ENCODE data around the gene GLS.

The GLS gene

DNA sequence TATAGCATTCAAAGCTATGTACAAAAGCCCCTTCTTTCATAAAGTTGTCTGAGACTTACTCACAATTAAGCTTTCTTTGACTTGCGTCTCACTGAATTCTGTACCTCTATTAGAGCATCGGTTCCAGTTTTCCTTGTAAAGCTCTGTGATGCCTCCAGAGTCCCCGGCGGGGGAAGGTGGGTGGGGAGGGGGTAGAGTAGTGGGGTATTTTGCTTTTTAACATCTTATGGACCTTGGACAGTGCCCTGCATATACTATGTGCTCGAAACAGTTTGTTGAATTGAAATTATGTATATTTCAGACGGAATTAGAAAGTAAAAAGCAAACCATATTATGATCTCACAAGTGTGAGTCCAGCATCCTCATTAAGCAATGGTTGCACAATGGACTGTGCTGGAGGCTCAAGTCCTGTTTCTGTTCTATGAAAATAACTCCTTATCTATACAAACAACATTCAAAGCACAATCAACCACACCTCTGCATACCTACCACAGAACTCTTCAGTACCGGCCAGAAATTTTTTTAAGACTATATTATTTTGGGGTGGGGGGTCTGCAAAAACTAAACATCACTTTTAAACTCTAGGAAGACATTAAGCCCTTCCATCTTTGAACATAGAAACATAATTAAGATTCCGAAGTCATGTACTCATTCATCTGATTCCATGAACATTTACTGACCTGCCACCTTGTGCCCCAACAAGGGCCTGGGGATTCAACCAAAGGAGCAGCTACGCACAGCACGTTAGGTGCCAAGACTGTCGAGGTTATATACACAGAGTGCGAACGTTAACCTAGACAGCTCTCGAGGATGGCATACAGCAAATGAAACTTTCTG, 132.4 kb downstream of the GLS start:
- no peak for DNase-seq (ENCODE audit: low read depth, low spot score)

DNA sequence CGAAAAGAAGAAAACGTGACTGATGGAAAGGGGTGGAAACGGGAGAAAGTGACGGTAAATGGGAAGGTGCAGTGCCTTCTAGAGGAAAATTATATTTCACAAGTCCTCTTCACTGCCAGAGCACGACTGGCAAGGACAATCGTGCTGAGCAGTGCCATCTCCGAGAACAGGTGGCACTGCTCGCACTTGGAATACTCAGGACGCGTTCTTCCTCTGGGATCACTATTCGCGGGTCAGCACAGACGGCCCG, 133.0 kb downstream of the GLS start:
- DNase-seq (ENCODE audit: low read depth, low spot score) = no peak

DNA sequence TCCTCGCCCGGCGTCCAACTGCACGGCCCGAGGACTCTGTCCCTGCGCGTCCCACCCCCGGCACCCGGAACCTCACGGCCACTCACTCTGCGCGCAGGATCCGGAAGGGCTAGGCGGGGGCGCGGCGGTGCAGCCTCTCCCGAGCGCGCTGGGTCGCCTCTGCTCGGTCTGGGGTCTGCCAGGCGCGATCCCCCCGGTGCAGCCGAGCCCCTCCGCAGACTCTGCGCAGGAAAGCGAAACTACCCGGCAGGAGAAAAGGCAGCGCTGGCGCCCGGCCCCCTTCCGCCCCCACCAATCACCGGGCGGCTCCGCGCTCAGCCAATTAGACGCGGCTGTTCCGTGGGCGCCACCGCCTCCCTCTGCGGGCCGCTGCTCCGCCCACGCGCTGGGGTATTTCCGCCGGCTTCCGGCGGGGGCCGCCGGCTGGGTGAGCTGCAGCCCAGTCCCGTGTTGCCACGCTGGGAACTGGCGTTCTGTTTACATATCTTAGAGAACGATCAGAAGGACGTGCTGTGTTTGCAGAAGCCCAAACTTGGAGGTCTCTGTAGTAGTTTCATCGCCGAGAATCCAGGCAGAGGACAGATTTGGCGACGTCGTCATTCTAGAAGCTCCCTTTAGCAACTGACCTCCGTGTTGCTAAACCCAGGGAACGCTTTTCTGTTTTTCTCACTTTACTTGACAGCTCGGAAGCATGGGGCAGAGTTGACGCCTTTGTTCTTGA, 133.5 kb downstream of the GLS start, which contains the start of gene STAT1:
STAT1 (minus strand) TSS at position 240 of the 721 bp plus-strand sequence. CDS start 4,168 bp downstream, outside the sequence.
- DNase-seq (ENCODE audit: low read depth, low spot score) = peak; percentile 98

DNA sequence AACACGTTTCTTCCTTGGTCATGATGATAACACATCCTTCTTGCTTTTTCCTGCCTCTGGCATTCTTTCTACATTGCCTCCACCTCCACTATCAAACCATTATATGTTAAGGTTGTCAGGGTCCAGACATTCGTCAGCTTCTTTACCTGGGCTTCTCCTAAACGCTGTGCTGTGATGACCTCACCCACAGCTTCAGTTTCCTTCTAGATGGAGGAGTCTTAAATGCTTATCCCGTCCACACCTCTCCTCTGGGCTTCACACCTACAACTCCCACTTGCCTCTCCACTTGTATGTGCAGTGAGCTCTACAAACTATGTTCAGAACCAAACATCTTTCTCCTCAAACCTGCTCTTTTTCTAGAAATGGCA, 134.0 kb downstream of the GLS start:
- no peak for DNase-seq (ENCODE audit: low read depth, low spot score)

All from astrocyte of the hippocampus (primary cell).